GM12873 (cell line): ENCODE data around the gene EBLN2.

Experiments
- TF ChIP-seq, protein P1 (sequence below): IDR thresholded peaks from 2 replicates; pipeline ENCODE4 v1.5.1; 2012; ENCODE audit warnings: low read depth, mild to moderate bottlenecking, moderate library complexity, low read length, control low read depth; ENCODE audit not compliant: insufficient read depth; ENCODE audit errors: missing control alignments

Gene EBLN2

DNA sequence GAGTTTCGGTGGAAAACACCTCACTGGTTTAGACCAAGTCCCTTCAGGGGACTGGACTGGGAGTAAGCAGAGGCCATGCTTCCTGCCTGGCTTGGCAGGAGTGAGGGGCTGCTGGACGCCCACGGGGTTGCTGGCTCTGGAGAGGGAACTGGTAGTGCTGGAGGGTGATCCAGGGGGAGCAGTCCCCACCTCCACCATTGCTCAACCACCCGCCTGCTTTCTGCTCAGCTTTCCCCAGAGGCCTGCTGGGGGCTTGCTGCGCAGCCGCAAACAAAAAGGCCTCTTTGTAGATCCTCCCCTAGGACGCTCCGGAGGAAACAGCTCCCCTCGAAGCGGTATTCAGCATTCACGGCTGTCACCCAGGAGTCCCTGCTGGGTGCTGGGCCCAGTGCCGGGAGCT lies 33.5 kb downstream of the EBLN2 start:
- TF ChIP-seq, protein P1, sequence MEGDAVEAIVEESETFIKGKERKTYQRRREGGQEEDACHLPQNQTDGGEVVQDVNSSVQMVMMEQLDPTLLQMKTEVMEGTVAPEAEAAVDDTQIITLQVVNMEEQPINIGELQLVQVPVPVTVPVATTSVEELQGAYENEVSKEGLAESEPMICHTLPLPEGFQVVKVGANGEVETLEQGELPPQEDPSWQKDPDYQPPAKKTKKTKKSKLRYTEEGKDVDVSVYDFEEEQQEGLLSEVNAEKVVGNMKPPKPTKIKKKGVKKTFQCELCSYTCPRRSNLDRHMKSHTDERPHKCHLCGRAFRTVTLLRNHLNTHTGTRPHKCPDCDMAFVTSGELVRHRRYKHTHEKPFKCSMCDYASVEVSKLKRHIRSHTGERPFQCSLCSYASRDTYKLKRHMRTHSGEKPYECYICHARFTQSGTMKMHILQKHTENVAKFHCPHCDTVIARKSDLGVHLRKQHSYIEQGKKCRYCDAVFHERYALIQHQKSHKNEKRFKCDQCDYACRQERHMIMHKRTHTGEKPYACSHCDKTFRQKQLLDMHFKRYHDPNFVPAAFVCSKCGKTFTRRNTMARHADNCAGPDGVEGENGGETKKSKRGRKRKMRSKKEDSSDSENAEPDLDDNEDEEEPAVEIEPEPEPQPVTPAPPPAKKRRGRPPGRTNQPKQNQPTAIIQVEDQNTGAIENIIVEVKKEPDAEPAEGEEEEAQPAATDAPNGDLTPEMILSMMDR: no peak

DNA sequence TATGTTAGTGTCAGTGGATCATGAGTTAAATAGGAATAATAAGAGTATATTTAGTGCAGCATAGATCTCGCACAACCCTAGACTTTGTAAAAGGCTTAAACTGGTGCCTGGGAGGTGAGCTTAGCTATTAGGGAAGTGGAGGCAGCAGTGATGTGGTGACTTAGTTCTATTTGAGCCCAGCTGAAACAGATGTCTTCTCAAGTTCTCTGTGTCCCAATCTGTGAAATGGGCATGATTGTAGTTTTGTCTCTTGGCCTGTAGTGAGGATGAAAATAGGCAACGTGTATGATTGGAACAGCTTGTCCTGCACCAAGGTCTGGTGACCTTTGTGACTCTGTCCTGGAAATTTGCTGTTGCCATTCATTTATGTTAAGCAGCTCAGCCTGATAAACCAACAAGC lies 34.7 kb downstream of the EBLN2 start:
- TF ChIP-seq, protein P1: no peak

DNA sequence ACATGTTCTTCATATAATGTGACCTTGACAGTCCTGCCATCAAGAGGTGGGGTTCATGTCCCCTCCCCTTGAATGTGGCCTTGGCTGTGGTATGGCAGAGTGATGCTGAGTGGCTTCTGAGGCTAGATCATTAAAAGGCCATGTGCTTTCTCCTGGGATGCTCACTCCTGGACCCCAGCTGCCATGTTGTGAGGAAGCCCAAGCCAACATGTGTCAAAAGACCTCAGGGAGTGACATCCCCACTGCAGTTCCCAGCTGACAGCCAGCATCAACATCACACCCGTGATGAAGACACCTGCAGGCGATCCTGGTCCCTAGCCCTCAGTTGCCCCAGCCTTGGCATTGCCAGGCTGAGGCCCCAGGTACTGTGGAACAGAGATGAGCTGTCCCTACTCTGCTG lies 36.6 kb downstream of the EBLN2 start:
- TF ChIP-seq, protein P1: no peak

DNA sequence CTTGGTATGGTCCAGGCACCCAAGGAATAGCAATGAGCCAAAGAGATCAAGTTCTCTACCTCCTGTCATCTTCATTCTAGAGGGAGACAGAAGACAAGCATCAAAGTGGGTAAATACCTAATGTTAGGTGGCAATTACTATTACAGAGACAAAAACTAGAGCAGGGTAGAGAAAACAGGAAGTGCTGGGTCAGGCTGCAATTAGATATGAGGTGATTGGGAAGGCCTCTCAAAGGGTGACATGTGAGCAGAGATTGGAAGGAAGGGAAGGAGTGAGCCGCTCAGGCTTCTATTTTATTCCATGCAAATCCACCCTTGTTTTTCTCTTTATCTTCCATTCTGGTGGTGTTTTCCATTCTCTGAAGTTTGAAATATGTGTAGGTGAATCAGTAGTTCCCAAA lies 37.4 kb downstream of the EBLN2 start:
- TF ChIP-seq, protein P1: no peak

DNA sequence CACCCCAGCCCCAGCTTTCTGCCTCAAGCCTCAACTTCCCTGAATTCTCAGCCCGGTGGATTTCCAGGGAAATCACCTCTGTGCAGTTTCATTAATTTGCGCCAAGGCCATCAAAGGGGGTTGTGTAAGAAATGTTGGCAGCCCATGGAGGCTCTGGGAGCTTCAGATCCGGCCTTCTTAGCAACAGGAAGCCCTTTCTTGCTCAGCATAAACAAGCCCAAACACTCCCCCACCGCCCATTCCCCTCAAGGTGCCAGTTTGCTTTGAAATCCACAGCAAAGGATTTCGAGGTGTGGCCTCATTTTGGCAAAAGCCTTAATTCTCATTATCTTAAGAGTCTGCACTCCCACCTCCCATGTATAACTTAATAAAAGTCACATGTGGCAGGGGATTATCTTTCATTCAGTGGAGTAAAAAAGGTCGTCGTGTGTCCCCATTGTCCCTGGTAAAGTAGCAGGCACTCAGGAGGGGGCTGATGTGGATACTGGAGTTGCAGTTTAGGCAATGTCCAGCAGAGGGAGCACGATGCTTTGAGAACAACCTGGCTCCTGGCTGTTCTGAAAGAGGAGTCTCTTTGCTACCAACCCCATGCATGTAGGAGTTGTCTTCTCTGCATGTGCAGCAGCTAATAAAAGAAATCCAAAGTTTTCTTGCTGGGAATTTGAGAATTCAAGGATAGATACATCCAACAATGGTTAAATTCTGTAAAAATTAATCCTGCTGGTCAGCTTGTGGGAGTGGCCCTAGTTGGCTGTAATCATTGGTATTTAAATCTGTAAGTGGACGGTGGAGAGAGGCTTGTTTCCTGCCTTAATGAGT lies 39.5 kb downstream of the EBLN2 start:
- TF ChIP-seq, protein P1: peak; percentile 95

DNA sequence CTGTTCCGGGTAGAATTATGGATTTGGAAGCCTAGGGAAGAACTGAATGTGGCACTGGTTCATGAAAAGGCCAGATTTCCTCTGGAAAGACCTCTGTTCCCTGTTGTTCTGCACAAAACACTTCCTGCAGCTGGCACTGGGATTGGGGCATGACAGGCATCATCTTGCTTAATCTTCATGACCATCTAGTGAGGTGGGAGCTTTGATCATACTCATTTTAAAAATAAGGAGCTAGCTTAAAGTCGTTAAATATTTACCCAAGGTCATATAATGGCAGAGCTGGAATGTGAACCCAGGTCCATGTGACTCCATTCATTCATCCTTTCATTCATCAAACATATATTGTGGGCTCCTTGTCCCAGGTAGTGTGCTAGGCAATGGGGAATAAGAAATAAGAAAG lies 40.4 kb downstream of the EBLN2 start:
- TF ChIP-seq, protein P1: no peak

DNA sequence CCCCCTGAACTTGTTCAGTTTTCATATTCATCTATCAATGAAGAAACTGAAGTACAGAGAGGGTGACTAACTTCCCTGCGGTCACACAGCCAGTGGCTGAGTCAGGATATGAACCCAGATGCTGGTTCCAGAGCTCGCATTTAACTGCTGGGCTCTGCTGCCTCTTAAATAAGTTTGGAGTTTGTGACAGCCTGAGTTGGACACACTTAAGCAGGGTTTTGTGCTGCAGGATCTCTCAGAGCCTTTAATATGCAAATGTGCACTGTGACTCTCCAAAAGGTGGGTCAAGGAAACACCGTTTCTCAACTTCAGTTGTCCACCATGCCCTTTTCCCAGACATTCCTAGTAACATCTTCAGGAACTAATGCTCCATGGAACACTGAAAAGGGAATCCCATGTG lies 45.8 kb downstream of the EBLN2 start:
- TF ChIP-seq, protein P1: no peak
